NCI-H146 treated with DMSO at 0.1 percent for 48 hours (cell line): ENCODE data around the gene KBTBD3.

ENCODE experiments used
- DNase-seq: peaks from one replicate; lab custom pipeline; 2025; ENCODE audit not compliant: unreplicated experiment; lab: John Stamatoyannopoulos, UW

The KBTBD3 gene, protein sequence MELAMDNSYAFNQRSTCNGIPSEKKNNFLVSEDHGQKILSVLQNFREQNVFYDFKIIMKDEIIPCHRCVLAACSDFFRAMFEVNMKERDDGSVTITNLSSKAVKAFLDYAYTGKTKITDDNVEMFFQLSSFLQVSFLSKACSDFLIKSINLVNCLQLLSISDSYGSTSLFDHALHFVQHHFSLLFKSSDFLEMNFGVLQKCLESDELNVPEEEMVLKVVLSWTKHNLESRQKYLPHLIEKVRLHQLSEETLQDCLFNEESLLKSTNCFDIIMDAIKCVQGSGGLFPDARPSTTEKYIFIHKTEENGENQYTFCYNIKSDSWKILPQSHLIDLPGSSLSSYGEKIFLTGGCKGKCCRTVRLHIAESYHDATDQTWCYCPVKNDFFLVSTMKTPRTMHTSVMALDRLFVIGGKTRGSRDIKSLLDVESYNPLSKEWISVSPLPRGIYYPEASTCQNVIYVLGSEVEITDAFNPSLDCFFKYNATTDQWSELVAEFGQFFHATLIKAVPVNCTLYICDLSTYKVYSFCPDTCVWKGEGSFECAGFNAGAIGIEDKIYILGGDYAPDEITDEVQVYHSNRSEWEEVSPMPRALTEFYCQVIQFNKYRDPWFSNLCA

DNA sequence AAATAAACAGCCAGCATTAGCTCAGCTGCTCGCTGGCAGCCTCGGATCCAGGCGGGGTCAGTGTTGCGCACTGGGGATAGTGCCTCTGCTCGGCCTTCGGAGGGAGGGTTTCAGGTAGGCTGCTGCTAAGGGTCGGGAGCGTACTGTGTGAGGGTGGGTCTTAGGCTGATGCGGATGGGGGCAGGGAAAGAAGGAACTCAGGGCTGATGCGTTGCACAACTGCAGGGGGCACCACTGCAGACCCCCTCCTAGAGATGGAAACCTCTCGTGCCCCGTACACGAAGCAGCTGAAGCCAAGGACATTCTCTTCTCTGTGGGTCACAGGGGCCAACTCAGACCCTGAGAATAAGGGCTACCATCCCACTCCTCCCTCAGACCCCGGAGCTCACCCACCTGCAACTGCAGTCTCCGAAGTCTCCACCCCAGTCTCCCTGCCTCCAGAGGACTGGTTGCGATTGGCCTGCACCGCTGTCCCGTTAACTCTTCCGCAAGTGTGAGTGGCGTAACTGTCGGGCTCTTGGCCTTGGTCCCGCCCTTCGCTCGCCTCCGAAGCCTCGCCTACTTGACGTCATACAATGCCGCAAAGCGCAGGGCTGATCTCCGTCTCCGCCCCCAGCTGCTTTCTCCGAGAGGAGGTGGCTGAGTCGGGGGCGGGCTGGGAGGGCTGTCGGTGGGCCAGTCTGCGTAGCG is at the start of gene KBTBD3:
Gene KBTBD3, minus strand, starts transcription at position 429 of the 690 bp plus-strand sequence. CDS start 18,250 bp downstream, outside the sequence.
- DNase-seq: peak; percentile 97

DNA sequence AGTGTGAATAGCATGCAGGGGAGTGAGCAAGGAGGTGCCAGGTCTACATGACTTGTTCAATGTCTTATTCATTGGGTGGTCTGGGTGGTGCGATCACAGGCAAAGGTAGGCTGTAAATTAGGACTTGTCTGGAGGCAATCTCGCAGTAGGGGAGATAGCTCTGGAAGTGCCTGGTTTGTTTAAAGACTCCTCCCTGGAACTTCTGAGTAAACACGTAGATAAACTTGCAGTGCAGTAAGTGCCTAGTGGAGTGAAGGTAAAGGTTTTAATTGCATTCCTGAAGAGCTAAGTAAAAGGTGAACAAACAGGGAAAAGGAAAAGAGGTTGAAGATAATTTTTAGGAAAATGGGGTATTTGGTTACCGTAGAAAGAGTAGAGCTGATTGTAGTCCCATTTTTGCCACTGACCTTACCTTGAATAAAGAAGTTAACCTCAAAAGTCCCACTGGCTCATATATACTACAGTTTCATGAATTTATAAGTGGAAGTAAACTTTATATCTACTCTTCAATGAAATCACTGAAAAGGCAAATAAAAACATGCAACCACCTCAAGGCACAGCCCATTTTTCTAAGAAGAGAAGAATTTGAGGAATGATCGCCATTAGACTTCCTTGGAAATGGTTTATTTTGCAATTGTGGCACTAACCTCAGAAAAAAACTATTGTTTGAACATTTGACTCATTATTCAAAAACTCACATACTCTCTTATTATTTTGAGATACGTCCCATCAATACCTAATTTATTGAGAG is 44.6 kb upstream of the KBTBD3 start:
- DNase-seq: no peak

DNA sequence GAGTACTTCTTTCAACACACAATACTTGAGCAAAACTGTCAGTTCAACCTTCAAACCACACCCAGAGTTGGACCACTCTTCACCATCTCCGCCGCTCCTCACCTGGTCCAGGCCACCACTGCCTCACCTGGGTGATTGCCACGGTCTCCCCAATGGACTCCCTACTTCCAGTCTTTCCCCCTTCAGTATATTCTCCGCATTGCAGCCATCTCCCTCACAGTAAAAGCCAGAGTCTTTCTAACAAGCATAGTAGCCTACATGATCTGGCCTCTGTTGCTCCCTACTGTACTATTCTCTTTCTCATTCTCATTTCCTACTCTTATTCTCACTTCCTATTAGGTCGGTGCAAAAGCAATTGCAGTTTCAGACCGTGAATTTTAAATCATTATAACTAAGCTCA is 28.8 kb upstream of the KBTBD3 start:
- no peak for DNase-seq

DNA sequence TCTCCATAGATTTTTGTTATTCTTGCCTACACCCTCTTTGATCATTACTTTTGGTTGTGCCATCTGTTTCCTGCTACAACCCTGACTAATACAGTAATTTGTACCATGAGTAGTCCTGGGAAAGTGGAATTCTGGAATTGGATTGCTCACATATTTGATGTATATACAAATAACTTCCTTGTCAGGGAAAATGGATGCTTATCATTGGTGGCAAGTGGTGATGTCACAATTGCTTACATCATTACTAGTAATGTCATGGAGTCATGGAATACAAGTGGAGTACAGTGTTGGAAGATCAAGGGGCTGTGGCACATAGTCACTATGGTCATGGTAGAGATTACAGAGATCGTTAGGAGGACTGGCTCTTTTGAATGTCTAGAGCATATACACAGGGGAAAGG is 24.7 kb upstream of the KBTBD3 start:
- DNase-seq: no peak

DNA sequence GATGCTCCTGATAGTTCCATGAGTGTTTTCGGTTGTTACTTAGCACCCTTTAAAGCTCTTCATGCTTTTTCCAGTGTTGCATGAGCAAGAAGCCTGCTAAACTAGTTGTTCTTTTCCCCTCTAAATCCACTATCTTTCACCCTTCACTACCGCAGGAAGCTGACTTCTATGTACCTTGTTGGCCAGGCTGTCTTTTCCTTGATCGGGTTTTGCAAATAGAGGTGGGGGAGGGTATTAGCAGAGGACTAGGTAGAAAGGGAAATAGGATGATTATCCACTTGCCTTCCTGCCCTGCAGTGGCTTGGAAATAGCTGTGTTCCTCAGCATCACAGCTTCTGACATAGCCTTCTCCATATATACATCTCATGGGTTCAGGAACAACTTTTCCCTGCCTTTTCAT is 24.2 kb upstream of the KBTBD3 start:
- no peak for DNase-seq

DNA sequence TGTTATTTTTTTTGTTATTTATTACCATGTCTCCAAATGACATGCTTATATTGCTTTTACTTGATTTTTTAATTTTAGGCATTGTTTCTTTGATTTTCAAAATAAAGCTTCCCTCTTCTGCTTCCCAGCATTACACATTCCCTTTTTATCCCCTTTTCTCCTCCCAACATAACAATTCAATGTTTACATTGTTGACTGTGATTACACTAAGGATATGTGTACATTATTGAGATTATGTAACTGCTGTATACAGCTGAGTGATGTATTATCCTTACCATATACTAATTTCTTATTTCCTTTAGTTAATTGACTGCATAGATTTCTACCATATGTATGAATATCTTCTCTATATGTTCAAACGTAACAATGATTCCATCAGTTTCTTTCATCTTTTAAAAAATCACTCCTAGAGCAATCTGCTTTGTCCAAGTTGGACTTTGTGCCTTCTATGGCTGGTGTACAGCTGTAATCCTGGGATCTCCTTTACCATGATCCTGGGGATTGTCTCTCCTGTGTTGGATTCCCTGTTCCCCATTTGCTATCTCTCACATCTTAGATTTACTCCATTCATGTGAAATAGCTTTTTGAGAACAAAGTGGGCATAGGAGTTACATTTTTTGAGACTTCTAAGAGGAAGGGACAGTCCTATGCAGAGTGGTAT is 21.9 kb upstream of the KBTBD3 start:
- no peak for DNase-seq

DNA sequence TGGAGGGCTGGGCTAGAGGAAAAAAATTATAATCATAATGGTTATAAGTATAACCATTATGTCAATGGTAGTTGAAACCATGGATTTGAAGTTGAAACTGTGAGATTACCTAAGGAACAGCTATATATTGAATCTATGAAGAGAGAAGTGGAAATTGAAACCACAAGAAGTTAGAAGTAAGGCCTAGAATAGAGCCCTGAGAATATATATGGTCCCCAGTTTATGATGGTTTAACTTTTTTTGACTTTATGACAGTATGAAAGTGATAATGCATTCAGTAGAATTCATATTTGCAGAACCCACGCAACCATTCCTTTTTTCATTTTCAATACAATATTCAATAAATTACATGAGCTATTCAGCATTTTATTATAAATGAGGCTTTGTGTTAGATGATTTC is 15.3 kb upstream of the KBTBD3 start:
- DNase-seq: no peak

DNA sequence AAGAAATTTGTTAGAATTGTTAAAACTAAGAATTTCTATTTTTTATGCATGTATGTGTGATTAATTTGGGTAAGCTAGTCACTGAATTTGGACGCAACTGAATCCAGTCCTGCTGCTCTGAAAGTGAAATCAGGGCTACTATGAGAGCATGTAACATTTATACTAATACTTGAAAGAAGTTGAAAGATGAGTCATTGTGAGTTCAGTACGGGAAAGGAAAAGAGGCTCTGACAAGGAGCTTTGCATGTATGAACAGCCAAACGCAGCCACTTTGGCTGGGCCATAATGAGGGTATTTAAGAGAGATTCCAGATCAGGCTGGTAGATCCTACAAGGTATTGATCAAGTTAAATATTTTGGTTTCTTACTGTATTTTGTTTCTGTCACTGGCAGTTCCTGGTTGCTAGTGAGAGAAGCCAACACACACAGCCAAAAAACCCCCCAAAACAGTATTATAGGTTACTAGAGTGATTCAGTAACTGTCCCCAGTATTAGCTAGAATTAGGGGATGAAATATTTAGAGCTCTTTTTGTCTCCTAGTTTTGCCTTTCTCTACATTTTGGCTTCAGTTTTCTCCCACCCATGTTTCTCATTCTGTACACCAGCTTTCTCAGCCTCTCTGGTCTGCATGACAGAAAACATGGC is 14.5 kb upstream of the KBTBD3 start:
- no peak for DNase-seq

DNA sequence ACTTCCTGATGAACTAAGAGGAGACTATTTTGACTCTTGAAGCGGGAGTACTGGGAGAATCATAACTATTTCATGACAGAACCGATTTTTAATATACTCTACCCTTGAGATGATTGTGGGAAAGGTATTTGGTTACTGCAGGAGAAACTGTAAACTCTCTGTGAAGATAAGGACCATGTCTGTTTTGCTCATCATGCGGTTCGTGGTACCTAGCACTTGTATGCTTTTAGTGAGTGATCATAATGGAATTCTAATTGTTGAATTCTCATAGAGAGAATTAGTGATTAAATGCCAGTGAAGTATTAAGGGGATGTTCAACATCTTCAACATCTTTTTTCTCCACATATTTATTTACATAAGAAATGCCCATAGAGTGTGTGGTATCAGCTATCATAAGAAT is 11.7 kb upstream of the KBTBD3 start:
- no peak for DNase-seq

DNA sequence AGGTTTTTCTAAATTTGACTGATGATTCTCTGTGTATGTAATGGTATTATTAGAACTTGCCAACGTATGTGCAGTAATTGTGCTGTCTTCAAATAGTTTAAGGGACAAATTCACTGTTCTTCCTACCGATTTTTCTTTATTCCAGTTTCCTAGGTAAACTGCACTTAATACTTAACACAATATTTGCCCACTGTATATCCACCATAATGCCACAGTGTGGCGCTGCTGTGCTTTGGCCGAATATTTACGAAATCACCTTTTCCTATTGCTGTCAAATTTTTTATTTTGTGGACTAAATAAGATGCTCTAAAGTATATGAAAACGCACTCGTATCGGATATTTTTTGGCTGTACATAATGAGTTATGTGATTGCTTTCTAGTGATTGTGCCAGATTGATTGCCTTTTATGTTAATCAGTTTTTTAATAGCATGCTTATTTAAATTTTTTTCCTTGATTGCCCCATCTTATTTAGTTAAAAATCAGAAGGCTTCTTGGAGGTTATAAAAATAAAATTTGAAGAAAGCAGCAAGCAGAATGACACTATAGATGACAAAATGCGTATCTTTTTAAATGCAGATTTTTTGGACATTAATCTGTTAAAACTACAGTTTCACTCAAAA is 10.8 kb upstream of the KBTBD3 start:
- DNase-seq: peak; percentile 5

DNA sequence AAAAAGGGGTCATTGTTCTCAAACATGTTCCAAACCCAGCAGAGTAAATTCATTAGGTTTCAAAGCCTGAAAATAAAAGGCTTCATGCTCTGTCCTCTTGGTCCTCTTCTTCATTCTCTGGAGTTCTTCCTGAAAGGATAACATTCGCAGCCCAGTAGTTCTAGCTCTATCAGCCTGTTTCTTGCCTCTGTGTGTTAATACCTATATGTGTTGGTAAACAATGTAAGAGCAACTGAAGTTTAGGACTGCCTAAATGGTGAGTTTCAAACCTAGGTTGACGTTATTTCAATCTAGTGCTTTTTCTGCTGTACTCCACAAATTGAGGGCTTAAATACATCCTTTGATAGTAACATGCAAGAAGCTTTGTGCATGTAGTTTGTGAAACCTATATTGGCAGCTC is 9.7 kb upstream of the KBTBD3 start:
- DNase-seq: no peak

DNA sequence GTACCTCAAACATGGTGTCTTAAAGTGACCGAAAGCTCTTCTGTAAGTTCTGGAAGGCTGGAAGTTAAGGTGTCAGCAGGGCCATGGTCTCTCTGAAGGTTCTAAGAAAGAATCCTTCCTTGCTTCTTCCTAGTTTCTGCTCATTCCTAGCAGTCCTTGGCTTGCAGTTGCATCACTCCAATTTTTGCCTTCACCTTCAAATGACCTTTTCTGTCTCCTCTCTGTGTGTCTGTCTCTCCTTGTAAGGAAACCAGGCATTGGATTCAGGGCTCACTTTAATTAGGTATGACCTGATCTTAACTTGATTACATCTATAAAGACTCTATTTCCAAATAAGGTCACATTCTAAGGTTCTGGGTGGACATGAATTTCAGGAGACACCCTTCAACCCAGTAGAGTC is 9.0 kb upstream of the KBTBD3 start:
- no peak for DNase-seq

DNA sequence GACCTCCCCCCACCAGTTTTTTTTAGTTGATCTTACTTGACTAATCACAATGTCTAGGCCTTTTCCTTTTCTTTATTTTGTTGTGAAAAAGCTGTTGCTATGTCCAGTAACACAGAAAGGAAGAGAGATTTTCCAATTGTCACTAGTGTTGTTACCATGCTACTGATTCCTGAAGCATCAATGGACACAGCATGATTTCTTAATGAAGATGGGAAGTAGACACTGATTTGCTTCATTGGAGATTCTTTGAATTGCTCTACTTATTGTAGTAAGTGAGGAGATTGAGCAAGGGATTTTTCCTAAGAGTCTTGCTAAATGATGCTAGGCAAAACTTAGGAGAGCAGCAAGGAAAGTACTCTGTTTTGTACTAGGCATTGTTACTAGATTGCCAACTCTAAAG is 4.9 kb upstream of the KBTBD3 start:
- no peak for DNase-seq

DNA sequence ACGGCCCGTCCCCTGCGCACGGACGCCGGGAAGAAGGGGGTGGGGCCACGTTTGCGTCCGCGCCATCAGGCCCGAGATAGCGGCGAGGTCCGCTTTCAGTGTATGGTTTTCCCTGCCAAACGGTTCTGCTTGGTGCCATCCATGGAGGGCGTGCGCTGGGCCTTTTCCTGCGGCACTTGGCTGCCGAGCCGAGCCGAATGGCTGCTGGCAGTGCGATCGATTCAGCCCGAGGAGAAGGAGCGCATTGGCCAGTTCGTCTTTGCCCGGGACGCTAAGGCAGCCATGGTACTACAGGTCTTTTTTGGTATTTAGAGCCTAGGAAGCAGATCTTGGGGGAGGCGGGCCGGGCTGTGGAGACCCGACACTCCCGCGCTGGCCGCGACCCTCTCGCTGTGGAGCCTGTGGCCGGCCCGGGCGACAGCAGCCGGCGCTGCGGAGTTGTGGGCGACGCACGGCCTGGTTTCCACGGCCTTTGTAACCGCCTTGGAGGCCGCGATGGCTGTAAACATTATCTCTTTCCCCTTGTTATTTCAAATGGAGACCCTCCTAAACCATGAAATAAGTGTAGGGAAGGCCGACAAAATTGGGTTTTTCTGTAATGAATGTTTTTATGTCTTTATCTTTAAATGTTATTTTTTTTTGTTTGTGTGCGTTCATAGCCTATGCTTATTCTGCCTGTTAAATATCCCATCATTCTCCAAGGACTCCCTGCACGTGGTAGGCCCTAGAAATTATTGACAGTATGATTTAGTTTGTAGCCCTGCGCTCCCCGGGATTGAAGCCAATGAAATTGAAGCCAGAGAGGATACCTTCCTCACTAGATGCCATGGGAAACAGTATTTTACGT is 685 bp upstream of the KBTBD3 start, which contains the start of gene AASDHPPT:
Gene AASDHPPT, plus strand, starts transcription at position 54 of the 847 bp plus-strand sequence. Its CDS starts 49 bp downstream, at position 103.
- DNase-seq: peak; percentile 35

DNA sequence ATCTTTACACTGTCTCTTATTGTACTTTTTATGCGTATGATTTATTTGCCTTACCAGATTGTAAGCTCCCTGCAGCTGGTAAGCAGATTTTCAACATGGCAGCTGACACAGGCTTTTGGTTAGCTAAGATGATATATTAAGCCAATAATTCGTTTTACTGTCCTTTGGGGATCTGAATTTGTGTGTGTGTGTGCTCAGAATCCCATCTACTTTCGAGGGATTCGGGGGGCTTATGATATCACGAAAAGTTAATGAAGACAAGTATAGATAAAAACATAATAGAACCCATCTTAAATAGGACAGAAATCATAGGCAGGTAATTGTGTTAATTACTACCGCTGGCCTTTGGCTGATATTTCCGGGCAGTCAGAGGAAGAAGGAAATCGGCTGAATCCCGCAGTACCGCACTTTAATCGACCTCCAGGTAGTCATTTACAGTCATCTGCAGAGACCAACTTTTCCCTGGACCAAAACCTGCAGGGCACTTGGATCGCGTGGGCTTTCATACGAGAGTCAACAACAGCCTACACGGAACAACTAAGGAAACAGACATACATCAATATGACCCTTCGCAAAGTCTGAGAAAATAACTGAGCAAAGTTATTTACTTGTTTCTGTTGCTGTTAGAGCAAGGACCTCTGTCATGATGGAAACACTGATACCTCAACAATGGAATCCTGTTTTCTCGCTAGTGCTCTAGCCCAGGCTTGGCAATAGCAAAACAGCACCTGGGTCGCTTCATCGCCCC is 802 bp downstream of the KBTBD3 start:
- peak; percentile 23 for DNase-seq

DNA sequence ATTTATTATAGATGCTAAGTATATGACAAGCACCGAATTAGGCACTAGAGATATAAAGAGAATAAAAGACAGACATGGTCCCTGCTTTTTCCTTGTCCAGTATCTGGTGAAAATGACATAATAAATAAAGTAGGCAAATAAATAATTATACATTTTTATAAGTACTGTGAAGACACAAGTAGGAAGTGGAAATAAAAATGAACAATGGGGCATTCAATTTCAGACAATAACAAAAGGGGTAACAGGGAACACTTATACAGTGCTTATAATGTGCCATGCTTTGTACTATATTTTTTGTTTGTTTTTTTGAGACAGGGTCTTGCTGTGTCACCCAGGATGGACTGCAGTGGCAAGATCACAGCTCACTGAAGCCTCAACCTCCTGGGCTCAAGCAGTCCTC is 4.3 kb downstream of the KBTBD3 start:
- DNase-seq: no peak

DNA sequence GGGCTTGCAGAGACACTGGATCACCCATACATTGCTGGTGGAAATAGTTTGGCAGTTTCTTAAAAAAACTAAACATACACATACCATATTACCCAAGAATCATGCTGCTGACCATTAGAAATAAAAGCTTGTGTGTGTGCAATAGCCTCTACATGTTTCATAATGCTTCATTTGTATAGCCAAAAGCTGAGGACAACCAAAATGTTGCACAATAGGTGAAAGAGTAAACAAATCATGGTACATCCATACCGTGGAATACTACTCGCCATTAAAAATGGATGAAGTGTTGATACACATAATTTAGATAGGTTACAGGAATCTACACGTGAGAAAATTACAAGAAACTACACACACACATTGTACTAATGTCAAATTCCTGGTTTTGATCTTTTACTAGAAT is 6.5 kb downstream of the KBTBD3 start:
- DNase-seq: no peak

DNA sequence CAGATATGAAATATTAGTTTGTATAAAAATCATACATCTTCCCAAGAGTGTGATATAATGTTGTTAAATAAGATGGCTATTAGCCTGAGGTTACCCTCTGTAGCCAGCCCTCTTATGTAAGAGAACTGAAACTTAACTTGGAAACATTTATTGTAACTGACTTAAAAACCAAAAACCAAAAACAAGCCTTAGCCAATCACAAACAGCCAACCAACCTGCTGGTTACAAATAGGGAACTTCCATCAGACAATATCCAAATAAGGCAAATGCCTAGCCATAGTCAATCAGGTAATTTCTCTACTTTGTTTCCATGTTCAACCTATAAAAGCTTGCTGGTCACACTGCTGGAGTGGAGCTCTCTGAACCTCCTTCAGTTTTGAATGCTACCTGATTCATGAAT is 14.1 kb downstream of the KBTBD3 start:
- DNase-seq: no peak
